Psoas muscle (tissue), 8 donors: ENCODE measurements around the gene INSRR. TPM values are rescaled to one million over a fixed set of nuclear protein-coding genes. Genes with fewer than 3 reads are reported as not detected.

Source experiments
- ATAC-seq, 4 donors: fragments of 200-7000 bp; cut with Tn5 transposase; one replicate each; pipeline ENCODE4 v1.9.1; 2020; ENCODE audit warnings: moderate library complexity in 3 of 4, mild to moderate bottlenecking in 2 of 4
- DNase-seq, 2 donors: peaks; one replicate each; pipeline ENCODE4 v3.0.0-alpha.2; 2020
- H3K27ac ChIP-seq: fragments of 200-600 bp; one replicate; pipeline ENCODE4 v1.8.0; 2022
- H3K27me3 ChIP-seq, 3 donors: fragments of 200-600 bp in 1 of 3; one replicate each; pipeline versions ENCODE4 v1.6.1 to v1.8.0; 2013 to 2022; ENCODE audit warnings: low read length in 2 of 3, mild to moderate bottlenecking in 2 of 3, moderate library complexity in 1 of 3; ENCODE audit not compliant: insufficient read depth in 3 of 3
- H3K36me3 ChIP-seq, 2 donors: fragments of 200-600 bp in 1 of 2; one replicate each; pipeline versions ENCODE4 v1.6.1 to v1.8.0; 2013 to 2022; ENCODE audit warnings: low read depth in 1 of 2, mild to moderate bottlenecking in 1 of 2, moderate library complexity in 1 of 2; ENCODE audit not compliant: insufficient read depth in 1 of 2
- H3K4me1 ChIP-seq: fragments of 200-600 bp; one replicate; pipeline ENCODE4 v1.8.0; 2022
- H3K4me3 ChIP-seq: fragments of 200-600 bp; one replicate; pipeline ENCODE4 v1.8.0; 2022; ENCODE audit warnings: mild to moderate bottlenecking
- H3K9me3 ChIP-seq: fragments of 200-600 bp; one replicate; pipeline ENCODE4 v1.8.0; 2022
- WGBS, 3 donors: extraction: QIAGEN DNeasy Blood & Tissue Kit; methylation state at CpG; one replicate each; pipeline versions ENCODE4 v1.1.6 to v1.1.7; 2013; 5-methylcytosine and 5-hydroxymethylcytosine counted together
- intact Hi-C, 2 donors: fragments of 100-400 bp; cut with DNase I; formaldehyde crosslinking; loops; one replicate each; pipeline versions ENCODE4 v1.11.0 to v1.14.2; 2022
- polyA plus RNA-seq, 3 donors: library from polyadenylated mRNA; stranded (reverse); fragments of 200-250 nt; gene quantifications; one replicate each; pipeline ENCODE4 v1.2.3, GENCODE V29; 2013
- total RNA-seq, 4 donors: library from RNA; stranded (reverse); fragmentation: NEBNext Ultra II Directional in 2 of 4; extraction: Animal tissue kit (Norgen Biotek cat#: 25700) in 2 of 4; gene quantifications; one replicate each; pipeline versions ENCODE4 v1.2.1 to v1.2.4, GENCODE V29; 2021 to 2023
- TF ChIP-seq, protein P1 (sequence below): fragments of 200-600 bp; IDR thresholded peaks from one replicate; pipeline ENCODE4 v1.8.0; 2022; ENCODE audit warnings: antibody characterized with exemption
- donor health status: healthy with polysubstance abuse.
- donor health status: DM: no; HTN: no; CAD: no; lungs with moderate emphysema.
- donor health status: Bipolar disorder and iron deficiency.
- donor health status: healthy.
- donor health status: DM: yes; HTN: yes; CAD: no.
- donor health status: DM: no; HTN: no; CAD: no.
- donor health status: DM: no; HTN: no; CAD: no.
- donor health status: DM: yes; HTN: yes; CAD: no.

The INSRR gene
- total and polyA plus RNA-seq, 7 donors = under 0.01 to 0.07 TPM; not detected in 5

DNA sequence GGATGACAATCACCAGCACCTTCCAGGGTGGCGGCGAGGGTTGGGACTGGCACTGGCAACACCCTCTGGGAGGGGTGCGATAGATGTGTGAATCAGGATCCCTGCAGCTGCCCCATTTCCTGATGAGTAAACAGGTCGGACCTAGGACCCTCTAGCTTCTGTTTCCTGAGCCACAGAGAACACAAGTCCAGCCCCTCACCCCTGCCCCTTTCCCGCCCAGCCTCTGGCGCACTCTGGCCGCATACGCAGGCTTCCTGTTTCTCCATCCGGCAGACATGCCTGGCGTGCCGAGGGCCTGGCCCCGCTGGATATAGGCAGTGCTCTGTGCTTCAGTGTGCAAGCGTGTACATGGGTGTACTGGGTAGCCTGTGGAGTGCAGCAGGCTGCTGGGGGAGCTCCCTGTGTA lies 39.2 kb upstream of the INSRR start:
- Histone ChIP-seq H3K36me3 (no peaks in the 10 kb centered on the region), H3K9me3 (no peaks in the 10 kb centered on the region), H3K27ac (peak overlapping the region; percentile 76), H3K27me3 (peaks cover 0 to 26% (median 0%) of the 10 kb centered on the region in 3 donors), H3K4me3 (peak overlapping the region; percentile 34), H3K4me1 (peaks cover 17% of the 10 kb centered on the region)
- TF ChIP-seq, protein P1, sequence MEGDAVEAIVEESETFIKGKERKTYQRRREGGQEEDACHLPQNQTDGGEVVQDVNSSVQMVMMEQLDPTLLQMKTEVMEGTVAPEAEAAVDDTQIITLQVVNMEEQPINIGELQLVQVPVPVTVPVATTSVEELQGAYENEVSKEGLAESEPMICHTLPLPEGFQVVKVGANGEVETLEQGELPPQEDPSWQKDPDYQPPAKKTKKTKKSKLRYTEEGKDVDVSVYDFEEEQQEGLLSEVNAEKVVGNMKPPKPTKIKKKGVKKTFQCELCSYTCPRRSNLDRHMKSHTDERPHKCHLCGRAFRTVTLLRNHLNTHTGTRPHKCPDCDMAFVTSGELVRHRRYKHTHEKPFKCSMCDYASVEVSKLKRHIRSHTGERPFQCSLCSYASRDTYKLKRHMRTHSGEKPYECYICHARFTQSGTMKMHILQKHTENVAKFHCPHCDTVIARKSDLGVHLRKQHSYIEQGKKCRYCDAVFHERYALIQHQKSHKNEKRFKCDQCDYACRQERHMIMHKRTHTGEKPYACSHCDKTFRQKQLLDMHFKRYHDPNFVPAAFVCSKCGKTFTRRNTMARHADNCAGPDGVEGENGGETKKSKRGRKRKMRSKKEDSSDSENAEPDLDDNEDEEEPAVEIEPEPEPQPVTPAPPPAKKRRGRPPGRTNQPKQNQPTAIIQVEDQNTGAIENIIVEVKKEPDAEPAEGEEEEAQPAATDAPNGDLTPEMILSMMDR = no peak
- DNase-seq = peak; percentile 55 to 76
- intact Hi-C loops = no loop called here
- peak in 3 of 4 donors; percentile 35 to 43 (median 35) for ATAC-seq
- WGBS, 3 donors = 51 to 60% (median 54%) methylated on average over 8 to 13 of the region's 13 CpGs

DNA sequence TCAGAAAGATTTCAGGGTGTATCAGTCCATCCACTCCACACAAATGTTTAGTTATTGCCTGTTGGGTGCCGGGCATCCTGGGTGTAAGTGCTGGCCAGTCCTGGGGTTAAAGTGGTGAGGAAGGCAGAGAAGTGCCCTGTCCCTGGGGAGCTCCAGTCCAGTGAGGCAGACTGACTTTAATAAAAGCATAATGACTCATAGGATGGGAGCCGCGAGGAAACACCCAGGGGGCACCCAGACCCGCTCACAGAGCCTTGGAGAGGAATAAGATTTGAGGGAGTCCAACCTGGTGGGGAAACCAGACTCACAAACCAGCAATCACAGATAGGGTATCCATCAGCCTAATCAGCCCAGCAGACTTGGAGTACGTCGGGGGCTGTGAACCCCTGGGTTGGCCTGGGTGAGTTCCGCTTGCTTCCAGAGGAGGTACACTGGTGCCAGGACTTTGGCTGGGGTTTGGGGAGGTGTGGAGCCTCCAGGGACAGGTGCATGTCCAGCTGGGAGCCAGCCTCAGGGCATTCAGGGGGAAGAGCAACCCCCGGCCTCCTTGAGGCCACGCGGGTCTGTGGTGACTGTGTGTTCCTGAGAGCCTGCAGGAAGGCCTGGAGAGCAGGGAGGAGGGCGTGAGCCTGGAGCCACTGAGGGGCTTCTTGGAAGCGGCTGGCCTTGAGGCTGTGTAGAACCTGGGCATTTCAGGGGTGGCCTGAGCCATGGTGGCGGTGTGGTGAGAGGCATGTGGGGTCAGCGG lies 38.3 kb upstream of the INSRR start:
- H3K4me3 ChIP-seq = peak overlapping the region; percentile 68
- H3K27me3 ChIP-seq = peaks cover 0 to 35% (median 3%) of the 10 kb centered on the region in 3 donors
- H3K36me3 ChIP-seq = no peaks in the 10 kb centered on the region
- H3K4me1 ChIP-seq = peaks cover 17% of the 10 kb centered on the region
- H3K9me3 ChIP-seq = no peaks in the 10 kb centered on the region
- intact Hi-C loops = no loop called here
- peak overlapping the region; percentile 76 for H3K27ac ChIP-seq
- no peak for ATAC-seq
- peak in 1 of 2 donors; percentile 41 for DNase-seq
- TF ChIP-seq, protein P1 = no peak
- 73 to 75% (median 74%) methylated on average over 14 of the region's 14 CpGs for WGBS, 3 donors

DNA sequence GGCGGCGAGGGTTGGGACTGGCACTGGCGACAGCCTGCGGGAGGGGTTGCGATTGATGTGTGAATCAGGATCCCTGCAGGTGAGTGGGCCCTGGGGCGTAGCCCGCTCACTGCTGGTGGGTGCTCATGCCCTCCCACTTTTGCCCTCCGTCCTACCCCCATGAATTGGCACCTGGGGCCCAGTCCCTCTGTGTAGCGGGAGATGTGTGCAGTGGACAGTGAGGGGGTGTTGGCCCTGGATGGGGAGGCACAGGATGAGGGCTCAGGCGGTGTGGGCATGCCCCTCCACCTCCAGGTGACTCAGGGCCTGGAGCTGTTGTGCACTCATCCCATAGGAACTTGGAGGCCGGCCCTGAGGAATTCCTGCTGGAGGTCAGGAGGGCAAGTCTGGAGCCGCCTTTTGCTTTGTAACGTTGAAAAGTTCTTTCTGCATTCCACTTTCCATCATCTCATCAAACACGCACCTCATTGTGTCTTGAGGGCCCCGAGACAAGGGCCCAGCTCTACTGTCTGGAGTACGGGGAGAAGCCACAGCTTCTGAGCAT lies 37.6 kb upstream of the INSRR start:
- TF ChIP-seq, protein P1 = no peak
- WGBS, 3 donors = 81 to 82% (median 81%) methylated on average over 16 of the region's 16 CpGs
- Histone ChIP-seq H3K9me3 (no peaks in the 10 kb centered on the region), H3K4me3 (peak overlapping the region; percentile 68), H3K4me1 (peaks cover 17% of the 10 kb centered on the region), H3K27ac (peak overlapping the region; percentile 76), H3K27me3 (peaks cover 0 to 41% (median 3%) of the 10 kb centered on the region in 3 donors), H3K36me3 (no peaks in the 10 kb centered on the region)
- ATAC-seq (no peak), DNase-seq (peak in 1 of 2 donors; percentile 64)
- intact Hi-C loops = no loop called here

DNA sequence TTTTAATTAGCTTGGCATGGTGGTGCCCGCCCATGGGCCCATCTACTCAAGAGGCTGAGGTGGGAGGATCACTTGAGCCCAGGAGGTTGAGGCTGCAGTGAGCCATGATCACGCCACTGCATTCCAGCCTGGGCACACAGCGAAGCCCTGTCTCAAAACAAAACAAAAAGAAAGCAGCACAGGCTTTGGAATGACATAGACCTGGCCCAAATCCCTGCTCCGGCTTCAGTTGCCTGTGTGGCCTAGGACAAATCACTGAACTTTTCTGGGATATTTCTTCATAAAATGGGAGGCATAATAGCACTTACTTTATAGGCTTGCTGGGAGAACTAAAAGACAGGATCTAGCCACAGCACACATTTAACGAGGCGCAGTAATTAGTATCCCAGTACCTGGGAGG lies 37.0 kb upstream of the INSRR start:
- intact Hi-C loops = no loop called here
- ATAC-seq = no peak
- H3K36me3 ChIP-seq = no peaks in the 10 kb centered on the region
- TF ChIP-seq, protein P1 = no peak
- no peaks in the 10 kb centered on the region for H3K9me3 ChIP-seq
- H3K4me1 ChIP-seq = peaks cover 17% of the 10 kb centered on the region
- H3K27me3 ChIP-seq = peaks cover 0 to 41% (median 3%) of the 10 kb centered on the region in 3 donors
- WGBS, 3 donors = 86 to 91% (median 89%) methylated on average over 6 of the region's 6 CpGs
- DNase-seq = peak in 1 of 2 donors; percentile 29
- H3K27ac ChIP-seq = peak overlapping the region; percentile 76
- H3K4me3 ChIP-seq = peak overlapping the region; percentile 68
